NT2/D1 (cell line): ENCODE results near the gene WWTR1.

ENCODE experiments used
- DNase-seq: peaks from one replicate; pipeline ENCODE4 v3.0.0-alpha.2; 2011; ENCODE audit warnings: low read depth, low spot score
- H3K27me3 ChIP-seq: 2 replicates; pipeline ENCODE4 v1.6.0; 2011; ENCODE audit warnings: mild to moderate bottlenecking; ENCODE audit not compliant: insufficient read length, insufficient read depth
- H3K36me3 ChIP-seq: 2 replicates; pipeline ENCODE4 v1.6.1; 2011; ENCODE audit warnings: mild to moderate bottlenecking, low read length, mixed read lengths; ENCODE audit not compliant: insufficient read depth, insufficient read length
- H3K4me1 ChIP-seq: 2 replicates; pipeline ENCODE4 v1.5.1; 2011; ENCODE audit not compliant: insufficient read depth, insufficient read length
- H3K4me3 ChIP-seq: 2 replicates; pipeline ENCODE4 v1.5.1; 2011; ENCODE audit warnings: low read depth; ENCODE audit not compliant: insufficient read length
- H3K9ac ChIP-seq: 2 replicates; pipeline ENCODE4 v1.6.0; 2011; ENCODE audit warnings: low read depth; ENCODE audit not compliant: insufficient read length
- H3K9me3 ChIP-seq: 2 replicates; pipeline ENCODE4 v1.5.1; 2011; ENCODE audit warnings: mild to moderate bottlenecking, low read length; ENCODE audit not compliant: insufficient read depth
- SUZ12 ChIP-seq: IDR thresholded peaks from 2 replicates; pipeline ENCODE4 v1.6.1; 2011; ENCODE audit not compliant: insufficient read length, insufficient read depth; ENCODE audit errors: extremely low read depth
- YY1 ChIP-seq: IDR thresholded peaks from 2 replicates; pipeline ENCODE4 v1.6.1; 2011; ENCODE audit not compliant: insufficient read length, insufficient read depth
- ZNF274 ChIP-seq: IDR thresholded peaks from 2 replicates; pipeline ENCODE4 v1.6.1; 2011; ENCODE audit warnings: mild to moderate bottlenecking, low read depth, low read length

Gene WWTR1

GRCh38 chr3:149548669-149549065 lies 109.2 kb downstream of the WWTR1 start:
- H3K27me3 ChIP-seq: no peaks in the 10 kb centered on the region
- H3K9me3 ChIP-seq: no peaks in the 10 kb centered on the region
- peaks cover 11% of the 10 kb centered on the region for H3K36me3 ChIP-seq
- no peak overlapping the region for H3K4me3 ChIP-seq
- TF ChIP-seq YY1 (no peak), ZNF274 (no peak), SUZ12 (no peak)
- DNase-seq: no peak
- no peak overlapping the region for H3K9ac ChIP-seq
- H3K4me1 ChIP-seq: peaks cover 4% of the 10 kb centered on the region

- TF ChIP-seq SUZ12 (no peak), ZNF274 (no peak), YY1 (no peak)
- Histone ChIP-seq H3K27me3 (no peaks in the 10 kb centered on the region), H3K4me1 (peaks cover 4% of the 10 kb centered on the region), H3K9ac (no peak overlapping the region), H3K36me3 (peaks cover 8% of the 10 kb centered on the region), H3K4me3 (no peak overlapping the region), H3K9me3 (no peaks in the 10 kb centered on the region)
- no peak for DNase-seq
These were observed 109.7 kb downstream of the WWTR1 start for GRCh38 chr3:149547954-149548668.

DNA sequence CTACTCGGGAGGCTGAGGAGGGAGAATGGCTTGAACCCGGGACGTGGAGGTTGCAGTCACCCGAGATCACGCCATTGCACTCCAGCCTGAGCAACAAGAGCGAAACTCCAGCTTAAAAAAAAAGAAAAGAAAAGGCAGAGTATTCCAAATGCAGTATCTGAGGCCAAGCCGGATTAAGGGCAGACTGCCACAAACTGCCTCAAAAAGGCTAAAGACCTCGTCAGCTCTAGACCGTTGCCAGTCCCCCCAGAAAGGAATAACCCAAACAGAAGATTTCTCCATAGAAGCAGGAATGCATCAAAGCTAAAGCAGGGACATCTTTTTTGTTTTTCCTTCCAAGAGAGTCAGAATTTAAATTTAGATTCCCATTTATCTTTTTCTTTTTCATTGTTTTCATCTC lies 110.4 kb downstream of the WWTR1 start:
- no peak for DNase-seq
- Histone ChIP-seq H3K4me1 (peaks cover 4% of the 10 kb centered on the region), H3K4me3 (no peak overlapping the region), H3K36me3 (peaks cover 5% of the 10 kb centered on the region), H3K27me3 (no peaks in the 10 kb centered on the region), H3K9ac (no peak overlapping the region), H3K9me3 (no peaks in the 10 kb centered on the region)
- no peak for TF ChIP-seq ZNF274
- TF ChIP-seq SUZ12: no peak
- TF ChIP-seq YY1: no peak

- no peak for DNase-seq
- no peak overlapping the region for H3K4me3 ChIP-seq
- H3K27me3 ChIP-seq: no peaks in the 10 kb centered on the region
- no peaks in the 10 kb centered on the region for H3K9me3 ChIP-seq
- peaks cover 4% of the 10 kb centered on the region for H3K4me1 ChIP-seq
- no peak overlapping the region for H3K9ac ChIP-seq
- TF ChIP-seq ZNF274: no peak
- TF ChIP-seq SUZ12: no peak
- no peak for TF ChIP-seq YY1
- peaks cover 18% of the 10 kb centered on the region for H3K36me3 ChIP-seq
These were observed 112.8 kb downstream of the WWTR1 start for GRCh38 chr3:149545049-149545448.

GRCh38 chr3:149542375-149543312 lies 115.2 kb downstream of the WWTR1 start:
- Histone ChIP-seq H3K4me3 (no peak overlapping the region), H3K4me1 (no peaks in the 10 kb centered on the region), H3K36me3 (peaks cover 18% of the 10 kb centered on the region), H3K9me3 (no peaks in the 10 kb centered on the region), H3K27me3 (no peaks in the 10 kb centered on the region), H3K9ac (no peak overlapping the region)
- TF ChIP-seq YY1: no peak
- no peak for TF ChIP-seq SUZ12
- TF ChIP-seq ZNF274: no peak
- DNase-seq: no peak

DNA sequence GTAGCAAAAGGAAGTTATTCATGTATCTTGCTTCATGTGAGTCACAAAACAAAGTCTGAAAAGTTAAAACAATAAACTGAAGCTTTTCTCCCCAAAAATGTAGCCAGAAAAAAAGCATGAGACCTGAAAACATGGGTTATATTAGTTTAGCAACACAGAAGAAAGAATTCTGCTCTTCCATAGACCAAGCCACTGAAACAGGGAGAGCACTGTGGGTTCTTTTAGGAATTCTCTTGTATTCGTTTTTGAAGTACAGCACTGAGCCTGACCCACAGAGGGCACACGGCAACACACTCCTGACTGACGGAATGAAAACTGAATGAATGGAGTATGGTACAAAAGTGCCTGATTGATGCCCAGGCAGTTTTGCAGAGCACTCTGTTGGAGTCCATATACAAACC lies 116.7 kb downstream of the WWTR1 start:
- Histone ChIP-seq H3K4me3 (no peak overlapping the region), H3K9me3 (no peaks in the 10 kb centered on the region), H3K36me3 (peaks cover 18% of the 10 kb centered on the region), H3K4me1 (no peaks in the 10 kb centered on the region), H3K27me3 (no peaks in the 10 kb centered on the region), H3K9ac (no peak overlapping the region)
- TF ChIP-seq SUZ12 (no peak), ZNF274 (no peak), YY1 (no peak)
- no peak for DNase-seq

DNA sequence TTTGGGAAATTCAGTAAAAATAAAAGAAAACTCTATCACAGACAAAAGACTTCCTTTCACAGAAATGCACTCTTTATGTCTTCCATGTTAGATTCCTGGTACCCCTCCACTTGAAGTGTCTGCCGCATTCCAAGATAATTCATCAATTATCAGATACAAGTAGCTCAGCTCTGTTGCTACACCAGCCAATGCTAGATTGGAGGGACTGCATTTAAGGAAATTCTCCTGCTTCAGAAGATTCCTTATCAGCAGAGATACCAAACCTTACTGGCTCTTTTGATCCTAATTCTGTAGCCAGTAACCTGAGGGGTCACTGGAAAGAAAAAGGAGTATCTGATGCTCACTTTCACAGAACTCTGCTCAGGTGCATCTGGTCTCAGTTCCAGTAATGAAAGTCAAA lies 119.5 kb downstream of the WWTR1 start:
- H3K4me3 ChIP-seq: no peak overlapping the region
- H3K9ac ChIP-seq: no peak overlapping the region
- H3K9me3 ChIP-seq: no peaks in the 10 kb centered on the region
- no peak for TF ChIP-seq YY1
- no peak for TF ChIP-seq ZNF274
- TF ChIP-seq SUZ12: no peak
- DNase-seq: no peak
- no peaks in the 10 kb centered on the region for H3K27me3 ChIP-seq
- H3K36me3 ChIP-seq: peaks cover 15% of the 10 kb centered on the region
- no peaks in the 10 kb centered on the region for H3K4me1 ChIP-seq
